NCI-H2196 (cell line): ENCODE measurements around the gene FUCA1.
"Not testable (repeated sequence)": the region's sequence is repeated elsewhere in the genome, so short reads cannot be mapped to it uniquely, and the experiment has no call there.

Experiments used
- DNase-seq: peaks from one replicate; lab custom pipeline; 2025; ENCODE audit not compliant: unreplicated experiment; lab: John Stamatoyannopoulos, UW

The FUCA1 gene

GRCh38 chr1:23803674-23804073 is 64.4 kb downstream of the FUCA1 start:
- DNase-seq: no peak

- DNase-seq: not testable (repeated sequence)
These were observed 65.2 kb downstream of the FUCA1 start for GRCh38 chr1:23802809-23803342.

GRCh38 chr1:23801876-23802275 is 66.2 kb downstream of the FUCA1 start:
- DNase-seq: no peak

GRCh38 chr1:23801338-23801748 is 66.7 kb downstream of the FUCA1 start:
- no peak for DNase-seq

GRCh38 chr1:23800400-23801337 is 67.4 kb downstream of the FUCA1 start, which contains the start of gene GALE:
Gene GALE (minus strand): TSS chr1:23800754. CDS start chr1:23799007, 1,747 bp downstream.
- peak; percentile 92 for DNase-seq

- DNase-seq: peak; percentile 59
These were observed 68.3 kb downstream of the FUCA1 start for GRCh38 chr1:23799570-23800399.

- DNase-seq: no peak
These were observed 68.9 kb downstream of the FUCA1 start for GRCh38 chr1:23799255-23799569.

GRCh38 chr1:23798662-23799142 is 69.4 kb downstream of the FUCA1 start:
- DNase-seq: no peak

GRCh38 chr1:23797478-23798448 is 70.3 kb downstream of the FUCA1 start:
- no peak for DNase-seq

GRCh38 chr1:23796466-23797271 is 71.4 kb downstream of the FUCA1 start:
- no peak for DNase-seq

- DNase-seq: no peak
These were observed 72.2 kb downstream of the FUCA1 start for GRCh38 chr1:23795676-23796465.
